Activated CD4-positive, alpha-beta T cell treated with anti-CD3 and anti-CD28 coated beads for 36 hours (primary cell): ENCODE data around the gene RAB11B. TPM values are rescaled to one million over a fixed set of nuclear protein-coding genes. Genes with fewer than 3 reads are reported as not detected.
"Not testable (repeated sequence)": the region's sequence is repeated elsewhere in the genome, so short reads cannot be mapped to it uniquely, and the experiment has no call there.

Experiments used
- ATAC-seq: fragments of 200-7000 bp; cut with Tn5 transposase; one replicate; pipeline ENCODE4 v1.10.0; 2021; ENCODE audit warnings: mild to moderate bottlenecking, moderate library complexity
- CTCF ChIA-PET: fragments of 350-600 bp; sonication (Branson Sonifier 250); formaldehyde crosslinking; loops from one replicate; lab custom pipeline; 2021; ENCODE audit warnings: antibody characterized with exemption; lab: Charles Lee
- POLR2A ChIA-PET: fragments of 350-600 bp; sonication (Branson Sonifier 250); formaldehyde crosslinking; loops from one replicate; lab custom pipeline; 2021; ENCODE audit warnings: antibody characterized with exemption, inconsistent platforms; lab: Charles Lee
- DNase-seq: peaks from one replicate; pipeline ENCODE4 v3.0.0-alpha.2; 2020
- H3K27ac Mint-ChIP-seq: one replicate; pipeline ENCODE4 v1.8.0; 2021; ENCODE audit warnings: mixed read lengths
- H3K27me3 Mint-ChIP-seq: one replicate; pipeline ENCODE4 v1.8.0; 2021; ENCODE audit warnings: mixed read lengths
- H3K36me3 Mint-ChIP-seq: one replicate; pipeline ENCODE4 v1.8.0; 2021; ENCODE audit warnings: low read depth, mixed read lengths
- H3K4me1 Mint-ChIP-seq: one replicate; pipeline ENCODE4 v1.8.0; 2021; ENCODE audit warnings: mixed read lengths
- H3K4me3 Mint-ChIP-seq: one replicate; pipeline ENCODE4 v1.8.0; 2021; ENCODE audit warnings: mild to moderate bottlenecking, moderate library complexity, mixed read lengths
- H3K9me3 Mint-ChIP-seq: one replicate; pipeline ENCODE4 v1.8.0; 2021; ENCODE audit warnings: low read depth, mixed read lengths
- intact Hi-C, 2 experiments: fragments of 100-400 bp; cut with DNase I in 1 of 2; cut with micrococcal nuclease in 1 of 2; formaldehyde crosslinking; loops; one replicate each; pipeline versions ENCODE4 v1.14.2 to v1.15.1; 2022 to 2024; cut with DNase I, micrococcal nuclease
- total RNA-seq, 2 experiments: library from RNA; stranded (reverse); gene quantifications; one replicate each; pipeline ENCODE4 v1.2.3, GENCODE V29; 2021

RAB11B gene
- total RNA-seq, 2 experiments from 2014 or later = 74.3 to 93.4 TPM

DNA sequence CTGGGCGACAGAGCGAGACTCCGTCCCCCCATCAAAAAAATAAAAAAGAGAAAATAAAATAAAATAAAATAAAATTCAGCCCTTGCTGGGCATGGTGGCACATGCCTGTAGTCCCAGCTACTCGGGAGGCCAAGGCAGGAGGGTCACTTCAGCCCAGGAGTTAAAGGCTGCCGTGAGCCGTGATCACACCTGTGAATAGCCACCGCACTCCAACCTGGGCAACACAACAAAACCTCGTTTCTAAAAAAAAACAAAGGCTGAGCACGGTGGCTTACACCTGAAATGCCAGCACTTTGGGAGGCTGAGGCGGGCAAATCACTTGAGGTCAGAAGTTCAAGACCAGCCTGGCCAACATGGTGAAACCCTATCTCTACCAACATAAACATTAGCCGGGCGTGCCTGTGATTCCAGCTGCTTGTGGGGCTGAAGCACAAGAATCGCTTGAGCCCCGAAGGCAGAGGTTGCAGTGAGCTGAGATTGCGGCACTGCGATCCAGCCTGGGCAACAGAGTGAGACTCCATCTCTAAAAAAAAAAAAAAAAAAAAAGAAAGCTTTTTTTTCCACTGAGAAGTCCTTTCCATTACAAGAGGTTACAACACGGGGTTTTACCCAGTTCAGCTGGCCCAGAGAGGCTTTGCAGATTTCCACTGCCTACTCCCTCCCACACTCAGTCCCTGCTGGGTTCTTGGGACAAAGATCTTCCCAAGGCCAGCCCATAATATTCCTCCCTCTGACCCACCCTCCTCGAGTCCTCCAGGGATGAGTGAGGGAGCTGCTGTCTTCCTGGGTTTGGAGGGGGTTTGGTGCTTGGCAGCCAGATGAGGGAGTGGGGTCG, 19.8 kb upstream of the RAB11B start:
- no peak for DNase-seq
- Mint-ChIP-seq H3K36me3 (peaks cover 7% of the 10 kb centered on the region), H3K4me3 (no peak overlapping the region), H3K4me1 (peaks cover 3% of the 10 kb centered on the region), H3K9me3 (no peaks in the 10 kb centered on the region), H3K27me3 (peaks cover 29% of the 10 kb centered on the region), H3K27ac (no peak overlapping the region)
- intact Hi-C loops = no loop called here
- ATAC-seq = no peak
- ChIA-PET CTCF (no interaction called here), POLR2A (interaction anchor here (0.5 kb wide), 1 partner anchor 173 kb away, joined by 5 read pairs; no protein-coding TSS in a partner anchor)

- POLR2A ChIA-PET = no interaction called here
- CTCF ChIA-PET = no interaction called here
- Mint-ChIP-seq H3K36me3 (peaks cover 5% of the 10 kb centered on the region), H3K4me1 (peaks cover 3% of the 10 kb centered on the region), H3K9me3 (no peaks in the 10 kb centered on the region), H3K4me3 (no peak overlapping the region), H3K27me3 (peaks cover 22% of the 10 kb centered on the region), H3K27ac (no peak overlapping the region)
- intact Hi-C loops = no loop called here
- DNase-seq = no peak
- ATAC-seq = no peak
Measured at GRCh38 chr19:8371011-8371804, 19.0 kb upstream of the RAB11B start.

GRCh38 chr19:8373867-8374813, 16.0 kb upstream of the RAB11B start:
- Mint-ChIP-seq H3K9me3 (no peaks in the 10 kb centered on the region), H3K4me3 (no peak overlapping the region), H3K27me3 (no peaks in the 10 kb centered on the region), H3K4me1 (peaks cover 8% of the 10 kb centered on the region), H3K36me3 (peaks cover 9% of the 10 kb centered on the region), H3K27ac (no peak overlapping the region)
- POLR2A ChIA-PET = interaction anchor here (0.8 kb wide), 1 partner anchor 51 kb away, joined by 3 read pairs; no protein-coding TSS in a partner anchor
- CTCF ChIA-PET = no interaction called here
- DNase-seq (no peak), ATAC-seq (no peak)
- intact Hi-C loops = no loop called here

DNA sequence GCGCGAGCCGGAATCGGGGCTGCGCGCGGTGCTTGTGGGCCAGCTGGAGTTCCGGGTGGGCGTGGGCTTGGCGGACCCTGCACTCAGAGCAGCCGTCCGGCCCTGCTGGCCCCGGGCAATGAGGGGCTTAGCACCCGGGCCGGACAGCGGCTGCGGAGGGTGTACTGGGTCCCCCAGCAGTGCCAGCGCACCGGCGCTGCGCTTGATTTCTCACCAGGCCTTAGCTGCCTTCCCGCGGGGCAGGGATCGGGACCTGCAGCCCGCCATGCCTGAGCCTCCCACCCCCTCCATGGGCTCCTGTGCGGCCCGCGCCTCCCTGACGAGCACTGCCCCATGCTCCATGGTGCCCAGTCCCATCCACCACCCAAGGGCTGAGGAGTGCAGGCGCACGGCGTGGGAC, 14.4 kb upstream of the RAB11B start:
- CTCF ChIA-PET = interaction anchor here (1.7 kb wide), 1 partner anchor 10 kb away, joined by 4 read pairs; no protein-coding TSS in a partner anchor
- POLR2A ChIA-PET, H3K9me3 Mint-ChIP-seq, DNase-seq, ATAC-seq, H3K4me1 Mint-ChIP-seq, intact Hi-C loops, H3K27ac Mint-ChIP-seq, H3K4me3 Mint-ChIP-seq, H3K27me3 Mint-ChIP-seq: not testable (repeated sequence)
- peaks cover 11% of the 10 kb centered on the region for H3K36me3 Mint-ChIP-seq

DNA sequence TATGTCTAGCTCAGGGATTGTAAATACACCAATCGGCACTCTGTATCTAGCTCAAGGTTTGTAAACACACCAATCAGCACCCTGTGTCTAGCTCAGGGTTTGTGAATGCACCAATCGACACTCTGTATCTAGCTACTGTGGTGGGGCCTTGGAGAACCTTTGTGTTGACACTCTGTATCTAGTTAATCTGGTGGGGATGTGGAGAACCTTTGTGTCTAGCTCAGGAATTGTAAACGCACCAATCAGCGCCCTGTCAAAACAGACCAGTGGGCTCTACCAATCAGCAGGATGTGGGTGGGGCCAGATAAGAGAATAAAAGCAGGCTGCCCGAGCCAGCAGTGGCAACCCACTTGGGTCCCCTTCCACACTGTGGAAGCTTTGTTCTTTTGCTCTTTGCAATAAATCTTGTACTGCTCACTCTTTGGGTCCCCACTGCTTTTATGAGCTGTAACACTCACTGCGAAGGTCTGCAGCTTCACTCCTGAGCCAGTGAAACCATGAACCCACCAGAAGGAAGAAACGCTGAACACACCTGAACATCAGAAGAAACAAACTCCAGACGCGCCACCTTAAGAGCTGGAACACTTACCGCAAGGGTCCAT, 13.7 kb upstream of the RAB11B start:
- H3K9me3 Mint-ChIP-seq, DNase-seq, H3K4me3 Mint-ChIP-seq, H3K27ac Mint-ChIP-seq, ATAC-seq, H3K4me1 Mint-ChIP-seq, intact Hi-C loops, H3K27me3 Mint-ChIP-seq, POLR2A ChIA-PET: not testable (repeated sequence)
- peaks cover 11% of the 10 kb centered on the region for H3K36me3 Mint-ChIP-seq
- CTCF ChIA-PET = interaction anchor here (1.7 kb wide), 1 partner anchor 10 kb away, joined by 4 read pairs; no protein-coding TSS in a partner anchor

- ATAC-seq (no peak), DNase-seq (no peak)
- Mint-ChIP-seq H3K36me3 (peaks cover 11% of the 10 kb centered on the region), H3K4me3 (no peak overlapping the region), H3K27me3 (no peaks in the 10 kb centered on the region), H3K9me3 (no peaks in the 10 kb centered on the region), H3K27ac (no peak overlapping the region), H3K4me1 (peaks cover 8% of the 10 kb centered on the region)
- CTCF ChIA-PET = interaction anchor here (1.1 to 1.8 kb wide), 3 partner anchors 9 to 23 kb away, joined by 4 to 5 read pairs (median 4); partner anchors contain the start of gene RAB11B
- intact Hi-C loops = no loop called here
- POLR2A ChIA-PET = interaction anchor here (0.7 to 0.8 kb wide), 2 partner anchors 12 to 117 kb away, joined by 3 to 8 read pairs; partner anchors contain the start of gene RAB11B
Measured at GRCh38 chr19:8377598-8377997, 12.6 kb upstream of the RAB11B start.

GRCh38 chr19:8379156-8379891, 10.8 kb upstream of the RAB11B start:
- intact Hi-C loops, H3K36me3 Mint-ChIP-seq, H3K27ac Mint-ChIP-seq, H3K4me3 Mint-ChIP-seq, H3K4me1 Mint-ChIP-seq, POLR2A ChIA-PET, H3K27me3 Mint-ChIP-seq, H3K9me3 Mint-ChIP-seq, ATAC-seq, DNase-seq: not testable (repeated sequence)
- CTCF ChIA-PET = interaction anchor here (2.6 kb wide), 1 partner anchor 25 kb away, joined by 10 read pairs; no protein-coding TSS in a partner anchor

GRCh38 chr19:8384569-8384968, 5.6 kb upstream of the RAB11B start:
- H3K4me3 Mint-ChIP-seq, ATAC-seq, CTCF ChIA-PET, DNase-seq, H3K9me3 Mint-ChIP-seq, POLR2A ChIA-PET, H3K27me3 Mint-ChIP-seq, intact Hi-C loops, H3K4me1 Mint-ChIP-seq, H3K27ac Mint-ChIP-seq: not testable (repeated sequence)
- H3K36me3 Mint-ChIP-seq = peaks cover 14% of the 10 kb centered on the region

GRCh38 chr19:8385103-8385502, 5.1 kb upstream of the RAB11B start:
- POLR2A ChIA-PET, H3K27me3 Mint-ChIP-seq, H3K9me3 Mint-ChIP-seq, ATAC-seq, H3K4me1 Mint-ChIP-seq, intact Hi-C loops, H3K4me3 Mint-ChIP-seq, H3K27ac Mint-ChIP-seq, DNase-seq, CTCF ChIA-PET: not testable (repeated sequence)
- peaks cover 12% of the 10 kb centered on the region for H3K36me3 Mint-ChIP-seq

GRCh38 chr19:8385566-8385965, 4.6 kb upstream of the RAB11B start:
- H3K27me3 Mint-ChIP-seq, H3K9me3 Mint-ChIP-seq, intact Hi-C loops, H3K4me3 Mint-ChIP-seq, H3K4me1 Mint-ChIP-seq, H3K27ac Mint-ChIP-seq, DNase-seq, ATAC-seq, POLR2A ChIA-PET: not testable (repeated sequence)
- H3K36me3 Mint-ChIP-seq = peaks cover 12% of the 10 kb centered on the region
- CTCF ChIA-PET = interaction anchor here (0.9 kb wide), 1 partner anchor 9 kb away, joined by 4 read pairs; no protein-coding TSS in a partner anchor
